Retina (tissue), 1 donor: ENCODE data around the gene SPTBN1.

Experiments
- DNase-seq: peaks from one replicate; pipeline ENCODE4 v3.0.0-alpha.2; 2016

SPTBN1 gene

GRCh38 chr2:54663424-54664030, 207.4 kb downstream of the SPTBN1 start:
- no peak for DNase-seq

- no peak for DNase-seq
Observed at GRCh38 chr2:54664238-54664786, 208.2 kb downstream of the SPTBN1 start.

DNA sequence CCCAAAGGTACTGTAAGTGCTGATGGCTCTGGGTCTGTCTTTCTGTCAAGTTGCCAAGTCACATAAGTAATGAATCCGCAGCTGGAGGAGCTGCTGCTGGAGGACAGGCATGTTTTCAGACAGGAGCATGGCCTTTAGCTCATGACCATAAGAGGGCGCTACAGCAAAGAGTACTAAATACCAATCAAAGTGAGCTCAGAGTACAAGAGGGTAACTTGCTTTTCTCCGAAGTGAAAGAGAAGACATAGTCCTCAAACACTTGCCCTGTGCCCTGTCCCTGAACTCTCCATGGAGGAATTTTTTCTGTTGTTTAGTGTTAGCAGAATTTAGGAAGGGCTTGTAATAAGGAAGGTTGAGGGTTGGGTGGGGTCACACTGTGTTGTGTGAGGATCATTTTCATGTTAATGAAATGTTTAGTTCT, 209.3 kb downstream of the SPTBN1 start:
- no peak for DNase-seq

- no peak for DNase-seq
Observed at GRCh38 chr2:54666131-54666633, 210.1 kb downstream of the SPTBN1 start.

- DNase-seq, result no peak
Observed at GRCh38 chr2:54666634-54667265, 210.6 kb downstream of the SPTBN1 start.

- DNase-seq, result no peak
Observed at GRCh38 chr2:54667266-54667639, 211.1 kb downstream of the SPTBN1 start.

- DNase-seq, result no peak
Observed at GRCh38 chr2:54667726-54668650, 211.9 kb downstream of the SPTBN1 start.

DNA sequence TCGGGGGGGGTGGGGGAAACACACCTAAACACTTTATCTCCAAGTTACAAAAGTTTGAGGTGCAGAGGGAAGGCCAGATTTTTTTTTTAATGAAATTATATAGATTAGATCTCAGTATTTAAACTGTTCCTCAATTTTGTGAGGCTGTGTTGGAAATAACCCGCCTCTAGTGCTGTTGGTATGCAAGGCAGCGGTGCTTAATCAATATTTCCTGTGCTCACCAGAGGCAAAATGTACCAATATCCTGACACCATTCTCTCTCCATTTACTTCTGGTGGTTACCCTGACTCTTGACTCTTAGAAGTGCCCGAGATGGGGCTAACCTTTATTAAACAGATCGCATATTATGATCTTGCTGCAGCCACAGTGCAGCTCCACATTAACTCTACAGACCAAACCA, 212.6 kb downstream of the SPTBN1 start:
- DNase-seq, result no peak

DNA sequence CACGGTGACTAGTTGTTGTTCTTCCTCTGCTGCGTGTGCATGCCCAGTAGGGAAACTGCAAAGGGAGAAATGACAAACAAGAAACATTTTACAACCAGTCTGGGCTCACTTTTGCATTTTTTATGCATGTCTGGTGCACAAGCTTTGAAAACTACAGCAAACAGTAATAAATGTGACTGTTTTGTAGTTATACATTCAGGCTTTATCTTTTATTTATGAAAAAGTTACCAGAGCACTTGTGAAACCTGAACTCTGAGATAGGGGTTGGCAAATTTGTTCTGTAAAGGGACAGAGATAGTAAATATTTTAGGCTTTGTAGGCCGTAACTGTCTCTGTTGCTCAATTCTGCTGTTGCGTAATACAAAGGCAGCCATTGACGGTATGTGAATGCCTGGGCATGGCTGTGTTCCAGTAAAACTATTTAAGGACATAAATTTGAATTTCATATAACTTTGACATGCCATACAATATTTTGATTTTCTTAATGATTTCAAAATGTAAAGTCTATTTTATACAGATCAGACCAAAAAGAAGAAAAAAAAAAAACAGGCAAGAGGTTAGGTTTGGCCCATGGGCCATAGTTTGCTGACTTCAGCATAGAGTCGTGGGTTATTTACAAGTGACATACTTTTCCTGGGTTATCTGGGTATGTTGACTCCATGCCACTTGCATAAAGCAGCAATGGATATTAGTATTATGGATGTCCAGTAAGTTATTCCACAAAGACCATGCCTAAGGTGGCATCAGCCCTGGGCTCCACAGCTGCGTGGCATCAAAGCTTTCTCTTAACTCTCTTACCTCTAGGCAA, 213.8 kb downstream of the SPTBN1 start:
- DNase-seq, result no peak

DNA sequence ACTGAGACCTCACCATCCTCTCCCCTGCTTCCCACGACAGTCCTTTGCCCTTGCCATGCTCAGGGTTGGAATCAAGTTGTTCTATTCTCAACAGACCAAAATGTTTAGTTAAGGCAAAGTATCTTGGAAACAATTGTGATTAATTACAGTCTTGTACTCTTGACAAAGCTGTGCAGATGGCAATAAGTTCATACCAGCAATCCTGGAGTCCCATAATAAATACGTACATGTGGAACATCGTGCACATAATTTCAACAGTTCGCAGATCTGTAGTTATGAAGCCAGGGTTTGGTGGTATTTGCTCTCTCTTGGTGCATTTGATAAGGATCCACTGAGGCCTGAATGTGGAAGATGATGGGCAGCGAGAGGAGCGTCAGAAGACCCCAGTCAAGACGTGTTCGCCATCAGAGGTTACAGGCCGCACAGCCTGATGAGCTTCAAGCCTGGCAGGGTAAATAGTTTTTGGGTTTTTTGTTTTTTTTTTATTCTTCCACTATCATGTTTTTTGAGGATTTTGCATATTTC, 214.4 kb downstream of the SPTBN1 start:
- DNase-seq, result no peak

DNA sequence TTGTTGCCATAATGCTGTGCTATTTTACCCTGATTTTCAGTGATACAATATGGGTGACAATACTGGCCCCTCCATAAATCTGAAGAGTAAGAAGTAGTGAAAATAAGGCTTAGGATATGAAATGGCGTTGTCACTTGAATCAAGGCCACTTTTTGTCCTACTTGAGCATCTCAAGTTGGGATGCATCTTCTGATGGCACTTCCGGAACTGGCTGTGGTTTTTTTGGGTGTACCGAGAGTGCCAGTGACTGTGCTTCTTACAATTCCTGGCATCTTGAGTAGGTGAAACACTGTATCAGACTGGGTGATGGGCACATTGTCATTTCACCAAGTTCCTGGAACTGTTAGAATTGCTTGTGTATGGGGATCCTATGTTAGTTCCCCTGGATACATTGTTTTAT, 214.9 kb downstream of the SPTBN1 start:
- DNase-seq, result no peak

DNA sequence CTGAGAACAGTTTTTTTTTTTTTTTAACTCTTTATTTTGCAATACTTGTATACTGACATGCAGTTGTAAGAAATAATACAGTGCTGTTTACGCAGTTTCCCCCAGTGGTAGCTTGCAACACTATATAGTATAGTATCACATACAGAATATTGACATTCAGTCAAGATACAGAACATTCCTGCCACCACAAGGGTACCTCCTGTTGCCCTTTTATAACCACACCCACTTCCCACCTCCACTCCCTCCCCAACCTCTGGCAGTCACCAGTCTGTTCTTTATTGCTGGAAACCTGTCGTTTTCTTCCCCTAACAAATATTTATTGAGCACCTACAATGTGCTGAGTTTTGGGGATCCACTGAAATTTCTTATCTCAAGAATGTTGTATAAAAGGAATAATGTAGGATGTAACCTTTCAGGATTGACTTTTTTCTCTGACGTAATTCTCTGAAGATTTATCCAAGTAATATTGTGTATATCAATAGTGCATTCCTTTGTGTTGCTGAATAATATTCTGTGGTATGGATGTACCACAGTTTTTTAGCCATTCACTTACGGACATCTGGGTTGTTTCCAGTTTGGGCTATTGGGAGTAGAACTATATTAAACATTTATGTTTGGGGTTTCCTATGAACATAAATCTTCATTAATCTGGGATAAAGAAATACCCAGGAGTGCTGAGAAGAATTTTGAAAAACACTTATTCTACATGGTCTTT, 215.9 kb downstream of the SPTBN1 start:
- no peak for DNase-seq

DNA sequence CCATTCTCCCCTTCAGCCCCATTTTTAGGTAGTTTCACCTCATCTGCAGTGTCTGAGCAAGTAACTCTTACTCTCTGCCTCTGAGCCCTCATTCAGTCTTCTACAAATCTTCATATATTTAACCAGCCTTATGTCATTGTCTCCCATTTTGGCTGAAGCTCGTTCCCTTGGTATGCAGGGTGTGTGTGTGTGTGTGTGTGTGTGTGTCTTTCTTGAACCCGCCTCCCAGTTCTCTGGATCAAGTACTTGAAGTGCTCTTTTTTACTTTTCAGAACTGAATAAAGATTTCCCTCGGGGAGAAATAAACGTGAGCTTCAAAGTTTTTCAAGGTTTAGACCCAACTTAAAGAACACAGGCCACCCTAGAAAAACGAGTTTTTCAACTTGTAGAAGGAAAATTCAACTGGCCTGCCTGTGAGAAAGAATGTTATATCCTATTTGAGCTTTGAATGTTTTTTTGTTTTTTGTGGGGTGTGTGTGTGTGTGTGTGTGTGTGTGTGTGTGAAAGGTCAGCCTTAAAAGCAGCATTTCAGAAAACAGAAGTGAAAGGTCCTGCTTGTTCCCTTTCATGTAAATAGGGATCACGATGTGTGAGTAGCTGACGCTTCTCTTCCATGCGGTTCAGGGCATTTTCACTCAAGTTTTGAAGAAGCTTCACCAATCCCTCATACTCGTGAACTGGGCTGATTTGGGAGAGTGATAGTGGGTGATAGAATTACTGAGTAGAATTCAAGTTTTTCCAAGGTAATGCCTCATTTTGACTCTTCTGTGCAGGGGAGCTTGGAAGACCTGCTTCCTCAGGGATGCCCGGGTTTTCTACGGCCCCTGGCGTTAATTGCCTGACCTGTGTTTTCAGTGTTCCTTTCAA, 216.7 kb downstream of the SPTBN1 start:
- no peak for DNase-seq

GRCh38 chr2:54673501-54673998, 217.4 kb downstream of the SPTBN1 start:
- no peak for DNase-seq

DNA sequence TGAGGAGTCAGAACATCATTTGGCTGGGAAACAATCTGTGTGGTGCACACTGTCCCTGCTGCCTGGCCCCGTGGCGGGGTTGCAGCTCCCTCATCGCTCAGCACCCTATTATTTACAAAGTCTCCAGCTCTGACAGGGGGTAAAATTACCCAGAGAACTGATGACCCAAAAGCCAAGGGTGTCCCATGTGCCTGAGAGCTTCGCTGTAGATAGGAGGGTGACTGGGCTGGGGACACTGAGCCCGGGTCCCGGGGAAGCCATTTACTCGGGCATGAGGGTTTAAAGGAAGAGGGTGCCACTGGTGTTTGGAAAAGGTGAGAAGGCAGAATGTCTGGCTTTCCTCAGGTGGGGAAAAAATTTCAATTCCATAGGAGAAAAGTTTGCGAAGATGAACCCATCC, 219.2 kb downstream of the SPTBN1 start:
- no peak for DNase-seq

GRCh38 chr2:54675738-54676137, 219.6 kb downstream of the SPTBN1 start:
- DNase-seq, result no peak

GRCh38 chr2:54676656-54677055, 220.5 kb downstream of the SPTBN1 start:
- DNase-seq, result no peak

- DNase-seq, result no peak
Observed at GRCh38 chr2:54677476-54678265, 221.5 kb downstream of the SPTBN1 start.

DNA sequence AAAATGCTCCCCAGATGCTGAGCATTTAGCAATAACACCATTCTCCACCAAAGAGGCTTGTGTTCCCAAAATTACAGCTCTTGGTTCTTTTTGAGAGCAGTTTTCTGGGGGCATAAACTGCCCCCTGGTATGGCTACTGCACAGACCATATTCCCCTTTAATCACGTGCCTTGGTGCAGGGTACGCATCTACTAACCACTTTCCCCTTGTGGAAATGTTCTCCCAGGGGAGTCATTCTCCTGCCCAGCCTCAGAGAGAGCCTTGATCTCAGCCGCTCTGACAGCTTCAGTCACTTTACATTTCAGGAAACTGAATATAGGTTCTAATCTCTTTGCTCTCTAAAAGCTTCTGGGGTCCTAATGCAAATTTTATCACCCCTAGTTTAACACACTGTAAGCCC, 222.6 kb downstream of the SPTBN1 start:
- DNase-seq, result no peak
